HepG2 (cell line): ENCODE measurements around the gene AMZ2. TPM values are rescaled to one million over a fixed set of nuclear protein-coding genes. Genes with fewer than 3 reads are reported as not detected.

Source experiments
- NFE2L1 ChIP-seq: sonication (generic); formaldehyde crosslinking; IDR thresholded peaks from 2 replicates; pipeline ENCODE4 v1.4.0; 2020; ENCODE audit warnings: missing genetic modification reagents, mild to moderate bottlenecking, borderline replicate concordance
- PAWR ChIP-seq: sonication (generic); formaldehyde crosslinking; IDR thresholded peaks from 2 replicates; pipeline ENCODE4 v1.4.0; 2020; ENCODE audit warnings: missing genetic modification reagents, mild to moderate bottlenecking, borderline replicate concordance
- ZMAT3 ChIP-seq: sonication (generic); formaldehyde crosslinking; conservative IDR thresholded peaks from 2 replicates; pipeline ENCODE4 v1.7.0; 2021; ENCODE audit warnings: missing genetic modification reagents
- ZNF790 ChIP-seq: sonication (generic); formaldehyde crosslinking; IDR thresholded peaks from 2 replicates; pipeline ENCODE4 v1.8.0; 2022; ENCODE audit warnings: missing genetic modification reagents, mild to moderate bottlenecking, borderline replicate concordance
- polyA plus RNA-seq, 8 experiments: library from polyadenylated mRNA; depleted of rRNA in 3 of 8; stranded (reverse) in 7 of 8; unstranded in 1 of 8; fragments of >200 nt; fragmentation: Illumina TruSeq in 4 of 8; extraction: Trizol in 4 of 8; gene quantifications; 2 replicates each; pipeline versions ENCODE4 v1.2.1 to v1.2.3, GENCODE V29; 2011 to 2016; ENCODE audit warnings: low read depth in 4 of 8, missing spikeins in 1 of 8, mixed read lengths in 1 of 8; ENCODE audit not compliant: insufficient read depth in 1 of 8
- total RNA-seq, 5 experiments: library from RNA; depleted of rRNA; stranded (reverse); fragments of >200 nt; fragmentation: Illumina TruSeq; extraction: Trizol; gene quantifications; 2 replicates each; pipeline ENCODE4 v1.2.3, GENCODE V29; 2016; ENCODE audit warnings: low read depth in 1 of 5
- TF ChIP-seq, protein P1 (sequence below): sonication (generic); formaldehyde crosslinking; IDR thresholded peaks from 2 replicates; pipeline ENCODE4 v1.8.1; 2022; ENCODE audit warnings: low read depth, mild to moderate bottlenecking, missing genetic modification reagents
- TF ChIP-seq, protein P2 (sequence below): sonication (generic); formaldehyde crosslinking; IDR thresholded peaks from 2 replicates; pipeline ENCODE4 v1.4.0; 2020; ENCODE audit warnings: missing genetic modification reagents, borderline replicate concordance
- TF ChIP-seq, protein P3 (sequence below): sonication (generic); formaldehyde crosslinking; IDR thresholded peaks from 2 replicates; pipeline ENCODE4 v1.4.0; 2020; ENCODE audit warnings: missing genetic modification reagents, borderline replicate concordance
- TF ChIP-seq, protein P4 (sequence below): sonication (generic); formaldehyde crosslinking; IDR thresholded peaks from 2 replicates; pipeline ENCODE4 v1.4.0; 2020; ENCODE audit warnings: mild to moderate bottlenecking, missing genetic modification reagents
- TF ChIP-seq, protein P5 (sequence below): sonication (generic); formaldehyde crosslinking; IDR thresholded peaks from 2 replicates; pipeline ENCODE4 v1.5.0; 2020; ENCODE audit warnings: mild to moderate bottlenecking, missing genetic modification reagents, borderline replicate concordance

Gene AMZ2
- total and polyA plus RNA-seq, 2 of the 13 experiments (the other 11 are each of a cell fraction or from before 2014, with no cell fraction given), result 86.9 to 90.2 TPM

DNA sequence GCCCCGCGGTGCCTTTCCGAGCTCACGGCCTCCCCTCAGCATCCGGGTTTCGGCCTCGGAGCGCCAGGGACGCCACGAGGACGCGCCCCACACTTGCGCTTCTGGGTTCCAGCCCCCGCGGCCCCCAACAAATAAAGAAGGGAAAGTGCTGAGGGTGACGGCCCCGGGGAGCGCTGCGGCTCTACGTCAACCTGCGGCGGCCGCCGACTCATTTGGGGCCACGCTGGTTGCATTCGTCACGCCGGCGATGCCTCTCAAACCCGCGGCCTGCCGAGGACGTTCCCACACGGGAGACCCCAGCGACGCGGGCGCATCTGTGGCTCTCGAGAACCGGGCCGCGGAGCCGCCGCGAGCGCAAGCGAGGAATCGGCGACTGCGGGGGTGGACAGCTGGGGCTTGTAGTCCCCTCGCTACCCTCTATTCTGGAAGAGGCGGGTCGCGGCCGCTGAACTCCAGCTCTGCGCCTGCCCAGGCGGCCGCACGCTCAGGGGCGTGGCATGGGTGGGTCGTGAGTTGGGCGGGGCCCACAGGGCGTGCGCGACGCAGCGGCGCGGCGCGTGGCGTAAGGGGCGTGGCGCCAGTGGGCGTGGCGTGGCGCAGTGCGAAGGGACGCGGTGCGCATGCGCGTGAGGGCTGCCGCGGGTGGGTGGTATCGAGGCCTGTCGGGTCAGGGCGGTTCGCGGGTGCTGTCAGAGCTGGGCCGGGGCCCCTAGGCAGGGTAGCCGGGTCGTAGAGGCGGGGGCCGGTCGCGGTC lies at the start of gene AMZ2 (continued):
- TF ChIP-seq, protein P1, sequence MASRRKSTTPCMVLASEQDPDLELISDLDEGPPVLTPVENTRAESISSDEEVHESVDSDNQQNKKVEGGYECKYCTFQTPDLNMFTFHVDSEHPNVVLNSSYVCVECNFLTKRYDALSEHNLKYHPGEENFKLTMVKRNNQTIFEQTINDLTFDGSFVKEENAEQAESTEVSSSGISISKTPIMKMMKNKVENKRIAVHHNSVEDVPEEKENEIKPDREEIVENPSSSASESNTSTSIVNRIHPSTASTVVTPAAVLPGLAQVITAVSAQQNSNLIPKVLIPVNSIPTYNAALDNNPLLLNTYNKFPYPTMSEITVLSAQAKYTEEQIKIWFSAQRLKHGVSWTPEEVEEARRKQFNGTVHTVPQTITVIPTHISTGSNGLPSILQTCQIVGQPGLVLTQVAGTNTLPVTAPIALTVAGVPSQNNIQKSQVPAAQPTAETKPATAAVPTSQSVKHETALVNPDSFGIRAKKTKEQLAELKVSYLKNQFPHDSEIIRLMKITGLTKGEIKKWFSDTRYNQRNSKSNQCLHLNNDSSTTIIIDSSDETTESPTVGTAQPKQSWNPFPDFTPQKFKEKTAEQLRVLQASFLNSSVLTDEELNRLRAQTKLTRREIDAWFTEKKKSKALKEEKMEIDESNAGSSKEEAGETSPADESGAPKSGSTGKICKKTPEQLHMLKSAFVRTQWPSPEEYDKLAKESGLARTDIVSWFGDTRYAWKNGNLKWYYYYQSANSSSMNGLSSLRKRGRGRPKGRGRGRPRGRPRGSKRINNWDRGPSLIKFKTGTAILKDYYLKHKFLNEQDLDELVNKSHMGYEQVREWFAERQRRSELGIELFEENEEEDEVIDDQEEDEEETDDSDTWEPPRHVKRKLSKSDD (CRISPR knock-in tag), result peak; percentile 23
- TF ChIP-seq ZMAT3, result peak; percentile 93; the same call in 1 of the 2 replicates
- TF ChIP-seq, protein P2, sequence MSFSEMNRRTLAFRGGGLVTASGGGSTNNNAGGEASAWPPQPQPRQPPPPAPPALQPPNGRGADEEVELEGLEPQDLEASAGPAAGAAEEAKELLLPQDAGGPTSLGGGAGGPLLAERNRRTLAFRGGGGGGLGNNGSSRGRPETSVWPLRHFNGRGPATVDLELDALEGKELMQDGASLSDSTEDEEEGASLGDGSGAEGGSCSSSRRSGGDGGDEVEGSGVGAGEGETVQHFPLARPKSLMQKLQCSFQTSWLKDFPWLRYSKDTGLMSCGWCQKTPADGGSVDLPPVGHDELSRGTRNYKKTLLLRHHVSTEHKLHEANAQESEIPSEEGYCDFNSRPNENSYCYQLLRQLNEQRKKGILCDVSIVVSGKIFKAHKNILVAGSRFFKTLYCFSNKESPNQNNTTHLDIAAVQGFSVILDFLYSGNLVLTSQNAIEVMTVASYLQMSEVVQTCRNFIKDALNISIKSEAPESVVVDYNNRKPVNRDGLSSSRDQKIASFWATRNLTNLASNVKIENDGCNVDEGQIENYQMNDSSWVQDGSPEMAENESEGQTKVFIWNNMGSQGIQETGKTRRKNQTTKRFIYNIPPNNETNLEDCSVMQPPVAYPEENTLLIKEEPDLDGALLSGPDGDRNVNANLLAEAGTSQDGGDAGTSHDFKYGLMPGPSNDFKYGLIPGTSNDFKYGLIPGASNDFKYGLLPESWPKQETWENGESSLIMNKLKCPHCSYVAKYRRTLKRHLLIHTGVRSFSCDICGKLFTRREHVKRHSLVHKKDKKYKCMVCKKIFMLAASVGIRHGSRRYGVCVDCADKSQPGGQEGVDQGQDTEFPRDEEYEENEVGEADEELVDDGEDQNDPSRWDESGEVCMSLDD, result 0 out of 2 replicates have a peak, but pooled peaks have one; percentile 40
- TF ChIP-seq, protein P3, sequence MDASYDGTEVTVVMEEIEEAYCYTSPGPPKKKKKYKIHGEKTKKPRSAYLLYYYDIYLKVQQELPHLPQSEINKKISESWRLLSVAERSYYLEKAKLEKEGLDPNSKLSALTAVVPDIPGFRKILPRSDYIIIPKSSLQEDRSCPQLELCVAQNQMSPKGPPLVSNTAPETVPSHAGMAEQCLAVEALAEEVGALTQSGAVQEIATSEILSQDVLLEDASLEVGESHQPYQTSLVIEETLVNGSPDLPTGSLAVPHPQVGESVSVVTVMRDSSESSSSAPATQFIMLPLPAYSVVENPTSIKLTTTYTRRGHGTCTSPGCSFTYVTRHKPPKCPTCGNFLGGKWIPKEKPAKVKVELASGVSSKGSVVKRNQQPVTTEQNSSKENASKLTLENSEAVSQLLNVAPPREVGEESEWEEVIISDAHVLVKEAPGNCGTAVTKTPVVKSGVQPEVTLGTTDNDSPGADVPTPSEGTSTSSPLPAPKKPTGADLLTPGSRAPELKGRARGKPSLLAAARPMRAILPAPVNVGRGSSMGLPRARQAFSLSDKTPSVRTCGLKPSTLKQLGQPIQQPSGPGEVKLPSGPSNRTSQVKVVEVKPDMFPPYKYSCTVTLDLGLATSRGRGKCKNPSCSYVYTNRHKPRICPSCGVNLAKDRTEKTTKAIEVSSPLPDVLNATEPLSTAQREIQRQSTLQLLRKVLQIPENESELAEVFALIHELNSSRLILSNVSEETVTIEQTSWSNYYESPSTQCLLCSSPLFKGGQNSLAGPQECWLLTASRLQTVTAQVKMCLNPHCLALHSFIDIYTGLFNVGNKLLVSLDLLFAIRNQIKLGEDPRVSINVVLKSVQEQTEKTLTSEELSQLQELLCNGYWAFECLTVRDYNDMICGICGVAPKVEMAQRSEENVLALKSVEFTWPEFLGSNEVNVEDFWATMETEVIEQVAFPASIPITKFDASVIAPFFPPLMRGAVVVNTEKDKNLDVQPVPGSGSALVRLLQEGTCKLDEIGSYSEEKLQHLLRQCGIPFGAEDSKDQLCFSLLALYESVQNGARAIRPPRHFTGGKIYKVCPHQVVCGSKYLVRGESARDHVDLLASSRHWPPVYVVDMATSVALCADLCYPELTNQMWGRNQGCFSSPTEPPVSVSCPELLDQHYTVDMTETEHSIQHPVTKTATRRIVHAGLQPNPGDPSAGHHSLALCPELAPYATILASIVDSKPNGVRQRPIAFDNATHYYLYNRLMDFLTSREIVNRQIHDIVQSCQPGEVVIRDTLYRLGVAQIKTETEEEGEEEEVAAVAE (CRISPR knock-in tag), result peak; percentile 94
- TF ChIP-seq NFE2L1 (CRISPR knock-in tag), result peak; percentile 71; the same call in 1 of the 2 replicates
- TF ChIP-seq, protein P4, sequence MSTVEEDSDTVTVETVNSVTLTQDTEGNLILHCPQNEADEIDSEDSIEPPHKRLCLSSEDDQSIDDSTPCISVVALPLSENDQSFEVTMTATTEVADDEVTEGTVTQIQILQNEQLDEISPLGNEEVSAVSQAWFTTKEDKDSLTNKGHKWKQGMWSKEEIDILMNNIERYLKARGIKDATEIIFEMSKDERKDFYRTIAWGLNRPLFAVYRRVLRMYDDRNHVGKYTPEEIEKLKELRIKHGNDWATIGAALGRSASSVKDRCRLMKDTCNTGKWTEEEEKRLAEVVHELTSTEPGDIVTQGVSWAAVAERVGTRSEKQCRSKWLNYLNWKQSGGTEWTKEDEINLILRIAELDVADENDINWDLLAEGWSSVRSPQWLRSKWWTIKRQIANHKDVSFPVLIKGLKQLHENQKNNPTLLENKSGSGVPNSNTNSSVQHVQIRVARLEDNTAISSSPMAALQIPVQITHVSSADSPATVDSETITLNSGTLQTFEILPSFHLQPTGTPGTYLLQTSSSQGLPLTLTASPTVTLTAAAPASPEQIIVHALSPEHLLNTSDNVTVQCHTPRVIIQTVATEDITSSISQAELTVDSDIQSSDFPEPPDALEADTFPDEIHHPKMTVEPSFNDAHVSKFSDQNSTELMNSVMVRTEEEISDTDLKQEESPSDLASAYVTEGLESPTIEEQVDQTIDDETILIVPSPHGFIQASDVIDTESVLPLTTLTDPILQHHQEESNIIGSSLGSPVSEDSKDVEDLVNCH (CRISPR knock-in tag), result no peak
- peak; percentile 92; the same call in 1 of the 2 replicates for TF ChIP-seq ZNF790 (CRISPR knock-in tag)
- TF ChIP-seq, protein P5, sequence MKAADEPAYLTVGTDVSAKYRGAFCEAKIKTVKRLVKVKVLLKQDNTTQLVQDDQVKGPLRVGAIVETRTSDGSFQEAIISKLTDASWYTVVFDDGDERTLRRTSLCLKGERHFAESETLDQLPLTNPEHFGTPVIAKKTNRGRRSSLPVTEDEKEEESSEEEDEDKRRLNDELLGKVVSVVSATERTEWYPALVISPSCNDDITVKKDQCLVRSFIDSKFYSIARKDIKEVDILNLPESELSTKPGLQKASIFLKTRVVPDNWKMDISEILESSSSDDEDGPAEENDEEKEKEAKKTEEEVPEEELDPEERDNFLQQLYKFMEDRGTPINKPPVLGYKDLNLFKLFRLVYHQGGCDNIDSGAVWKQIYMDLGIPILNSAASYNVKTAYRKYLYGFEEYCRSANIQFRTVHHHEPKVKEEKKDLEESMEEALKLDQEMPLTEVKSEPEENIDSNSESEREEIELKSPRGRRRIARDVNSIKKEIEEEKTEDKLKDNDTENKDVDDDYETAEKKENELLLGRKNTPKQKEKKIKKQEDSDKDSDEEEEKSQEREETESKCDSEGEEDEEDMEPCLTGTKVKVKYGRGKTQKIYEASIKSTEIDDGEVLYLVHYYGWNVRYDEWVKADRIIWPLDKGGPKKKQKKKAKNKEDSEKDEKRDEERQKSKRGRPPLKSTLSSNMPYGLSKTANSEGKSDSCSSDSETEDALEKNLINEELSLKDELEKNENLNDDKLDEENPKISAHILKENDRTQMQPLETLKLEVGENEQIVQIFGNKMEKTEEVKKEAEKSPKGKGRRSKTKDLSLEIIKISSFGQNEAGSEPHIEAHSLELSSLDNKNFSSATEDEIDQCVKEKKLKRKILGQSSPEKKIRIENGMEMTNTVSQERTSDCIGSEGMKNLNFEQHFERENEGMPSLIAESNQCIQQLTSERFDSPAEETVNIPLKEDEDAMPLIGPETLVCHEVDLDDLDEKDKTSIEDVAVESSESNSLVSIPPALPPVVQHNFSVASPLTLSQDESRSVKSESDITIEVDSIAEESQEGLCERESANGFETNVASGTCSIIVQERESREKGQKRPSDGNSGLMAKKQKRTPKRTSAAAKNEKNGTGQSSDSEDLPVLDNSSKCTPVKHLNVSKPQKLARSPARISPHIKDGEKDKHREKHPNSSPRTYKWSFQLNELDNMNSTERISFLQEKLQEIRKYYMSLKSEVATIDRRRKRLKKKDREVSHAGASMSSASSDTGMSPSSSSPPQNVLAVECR (CRISPR knock-in tag), result peak; percentile 89
- TF ChIP-seq PAWR (CRISPR knock-in tag), result no peak; the same call in 1 of the 2 replicates
